ENCODE data around the gene SH3TC2. TPM values are rescaled to one million over a fixed set of nuclear protein-coding genes. Genes with fewer than 3 reads are reported as not detected.

The SH3TC2 gene
- total and polyA plus RNA-seq, 2 of the 4 experiments (the other 2 are of a cell fraction): 3.4 to 7.9 TPM

- H2AFZ ChIP-seq (replicated peaks; ENCODE audit: low read length, poor library complexity): no peak overlapping the region
- no peaks in the 10 kb centered on the region for H4K20me1 ChIP-seq (ENCODE audit: insufficient read depth, low read length)
- peak overlapping the region; percentile 10 for H2BK5ac ChIP-seq (ENCODE audit: low read depth, low read length, poor library complexity, severe bottlenecking)
- no TSS peak for BruUV-seq (replicated peaks)
- H2BK15ac ChIP-seq (ENCODE audit: low read depth, low read length): peak overlapping the region; percentile 79; the same call in 2 of the 3 replicates
- H4K91ac ChIP-seq (ENCODE audit: insufficient read depth, low read depth, low read length): peak overlapping the region; percentile 74
- DNase-seq (peak; percentile 66), ATAC-seq (ENCODE audit: low read depth) (no peak)
- peak overlapping the region; percentile 53 for H3K14ac ChIP-seq (replicated peaks; ENCODE audit: low read depth, low read length)
- no peaks in the 10 kb centered on the region for H3K27me3 ChIP-seq (ENCODE audit: control insufficient read depth, insufficient read depth, low read length)
- H3K9me3 ChIP-seq (ENCODE audit: control insufficient read depth, insufficient read depth, low read length): no peaks in the 10 kb centered on the region
- peak; percentile 74 for TF ChIP-seq CEBPB (IDR thresholded peaks at IDR 0.05; ENCODE audit: low read depth, low read length)
- no peak for TF ChIP-seq POLR2A (IDR thresholded peaks at IDR 0.05; ENCODE audit: low read depth, low read length)
- no CpG with 5 or more reads among the region's 2 CpGs for WGBS, 2 experiments (ENCODE audit: extremely low coverage in 2 of 2, insufficient read length in 1 of 2)
- in situ Hi-C loops (cut with MboI; ENCODE audit: low sequenced_read_pairs) (no loop called here), intact Hi-C loops (cut with micrococcal nuclease) (no loop called here), dilution Hi-C loops (cut with HindIII; ENCODE audit: low sequenced_read_pairs, unreplicated experiment) (no loop called here)
- peak overlapping the region; percentile 78 for H2BK20ac ChIP-seq (ENCODE audit: low read depth, low read length)
- no peak overlapping the region for H3K9ac ChIP-seq (ENCODE audit: low read depth, low read length)
- peak overlapping the region; percentile 50; the same call in 1 of the 2 replicates for H3K23ac ChIP-seq (ENCODE audit: low read depth, low read length)
- H2AK5ac ChIP-seq (ENCODE audit: low read depth, low read length): peak overlapping the region; percentile 81
- H3K56ac ChIP-seq (ENCODE audit: extremely low read depth, insufficient read depth, low read length): no peak overlapping the region
- peaks cover 31% of the 10 kb centered on the region for H3K4me1 ChIP-seq (ENCODE audit: control insufficient read depth, insufficient read depth, low read length)
- H4K5ac ChIP-seq (ENCODE audit: low read depth, low read length): peak overlapping the region; percentile 40
- peak overlapping the region; percentile 69 for H3K4ac ChIP-seq (ENCODE audit: low read depth, low read length)
- H4K8ac ChIP-seq (ENCODE audit: low read depth in 2 of 2, low read length in 2 of 2): peak overlapping the region; percentile 13 to 50; a peak in 1 of 4 replicates
- no peaks in the 10 kb centered on the region for H3K36me3 ChIP-seq (ENCODE audit: control insufficient read depth, insufficient read depth, low read length)
- H3K9me1 ChIP-seq (ENCODE audit: insufficient read depth, low read length): peaks cover 22% of the 10 kb centered on the region
- H3K4me2 ChIP-seq (ENCODE audit: low read depth, low read length): peak overlapping the region; percentile 3; the same call in 1 of the 2 replicates
- CTCF ChIA-PET: interaction anchor here (0.5 to 1.2 kb wide), 3 partner anchors 29 to 1490 kb away, joined by 4 read pairs; no protein-coding TSS in a partner anchor
- no peak overlapping the region for H3K4me3 ChIP-seq (ENCODE audit: insufficient read depth, low read depth, low read length)
- no peaks in the 10 kb centered on the region for H3K79me1 ChIP-seq (ENCODE audit: low read depth in 1 of 2, low read length in 2 of 2)
- H3K27ac ChIP-seq (ENCODE audit: insufficient read depth, low read length): peak overlapping the region; percentile 51; the same call in 1 of the 2 replicates
- peak overlapping the region; percentile 76 for H2BK120ac ChIP-seq (ENCODE audit: low read depth, low read length)
- POLR2A ChIA-PET (ENCODE audit: unreplicated experiment): no interaction called here
- H2AK9ac ChIP-seq (replicated peaks; ENCODE audit: low read depth, low read length, poor library complexity): peak overlapping the region; percentile 47
- peak overlapping the region; percentile 21 for H3K18ac ChIP-seq (ENCODE audit: low read depth, low read length)
Measured at GRCh38 chr5:149005077-149005892, 57.6 kb downstream of the SH3TC2 start.

Data from IMR-90 (cell line).